GM23338 (cell line): ENCODE results near the gene SBF1. TPM values are rescaled to one million over a fixed set of nuclear protein-coding genes. Genes with fewer than 3 reads are reported as not detected.

Source experiments
- ATAC-seq: fragments of 200-7000 bp; cut with Tn5 transposase; 3 replicates; pipeline ENCODE4 v1.9.1; 2020
- DNase-seq: peaks from one replicate; pipeline ENCODE4 v3.0.0-alpha.2; 2015; ENCODE audit warnings: low spot score
- H2AFZ ChIP-seq: fragments of 200-600 bp; sonication (generic); 2 replicates; pipeline ENCODE4 v1.8.0; 2016; ENCODE audit warnings: antibody characterized with exemption, mild to moderate bottlenecking, moderate library complexity
- H3F3A ChIP-seq: fragments of 200-600 bp; sonication (generic); replicated peaks from 2 replicates; pipeline ENCODE4 v1.8.0; 2017; ENCODE audit warnings: antibody characterized with exemption, mixed run types, low read depth
- H3K27ac ChIP-seq: fragments of 200-600 bp; sonication (generic); 2 replicates; pipeline ENCODE4 v1.6.1; 2016; ENCODE audit warnings: low read depth
- H3K27me3 ChIP-seq: fragments of 200-600 bp; sonication (generic); 2 replicates; pipeline ENCODE4 v1.8.0; 2016; ENCODE audit warnings: mild to moderate bottlenecking, mixed run types, moderate library complexity; ENCODE audit not compliant: insufficient read depth
- H3K36me3 ChIP-seq: fragments of 200-600 bp; sonication (generic); 2 replicates; pipeline ENCODE4 v1.8.0; 2016; ENCODE audit warnings: mild to moderate bottlenecking; ENCODE audit not compliant: insufficient read depth
- H3K4me1 ChIP-seq: fragments of 200-600 bp; sonication (generic); 2 replicates; pipeline ENCODE4 v1.8.0; 2016; ENCODE audit warnings: mild to moderate bottlenecking, moderate library complexity; ENCODE audit not compliant: insufficient read depth
- H3K4me2 ChIP-seq: fragments of 200-600 bp; sonication (generic); 2 replicates; pipeline ENCODE4 v1.7.1; 2017; ENCODE audit warnings: mixed run types
- H3K4me3 ChIP-seq: fragments of 200-600 bp; sonication (generic); 2 replicates; pipeline ENCODE4 v1.6.1; 2016; ENCODE audit warnings: mixed run types
- H3K79me2 ChIP-seq: fragments of 200-600 bp; sonication (generic); replicated peaks from 2 replicates; pipeline ENCODE4 v1.8.0; 2017; ENCODE audit warnings: mild to moderate bottlenecking; ENCODE audit not compliant: insufficient read depth
- H3K9me2 ChIP-seq: fragments of 200-600 bp; sonication (generic); 2 replicates; pipeline ENCODE4 v1.8.0; 2017; ENCODE audit not compliant: insufficient read depth
- H4K20me1 ChIP-seq: fragments of 200-600 bp; sonication (generic); replicated peaks from 2 replicates; pipeline ENCODE4 v1.8.0; 2017; ENCODE audit warnings: mild to moderate bottlenecking; ENCODE audit not compliant: insufficient read depth
- H3K27ac Mint-ChIP-seq: 2 replicates; pipeline ENCODE4 v1.8.0; 2020; ENCODE audit warnings: inconsistent platforms, mild to moderate bottlenecking, moderate library complexity, mixed read lengths
- H3K27me3 Mint-ChIP-seq: 3 replicates; pipeline ENCODE4 v1.8.0; 2022; ENCODE audit warnings: low read depth, mild to moderate bottlenecking, moderate library complexity, mixed read lengths, inconsistent platforms; ENCODE audit not compliant: insufficient read depth, poor library complexity
- H3K36me3 Mint-ChIP-seq: 3 replicates; pipeline ENCODE4 v1.8.0; 2021; ENCODE audit warnings: low read depth, mild to moderate bottlenecking, inconsistent platforms, moderate library complexity, mixed read lengths
- H3K4me1 Mint-ChIP-seq: 3 replicates; pipeline ENCODE4 v1.8.0; 2020; ENCODE audit warnings: mild to moderate bottlenecking, inconsistent platforms, mixed read lengths
- H3K4me3 Mint-ChIP-seq: 3 replicates; pipeline ENCODE4 v1.8.0; 2021; ENCODE audit warnings: moderate library complexity, mild to moderate bottlenecking, inconsistent platforms, mixed read lengths
- H3K9me3 Mint-ChIP-seq: 3 replicates; pipeline ENCODE4 v1.8.0; 2020; ENCODE audit warnings: moderate library complexity, mild to moderate bottlenecking, inconsistent platforms, mixed read lengths
- CREB1 ChIP-seq: fragments of 250-450 bp; sonication (Bioruptor Pico); IDR thresholded peaks from 2 replicates; pipeline ENCODE4 v1.5.0; 2020; ENCODE audit warnings: low read depth, mild to moderate bottlenecking, moderate library complexity
- EZH2 ChIP-seq: fragments of 200-600 bp; sonication (generic); IDR thresholded peaks from one replicate; pipeline ENCODE4 v1.8.0; 2017; ENCODE audit warnings: antibody characterized with exemption, mild to moderate bottlenecking, low read depth; ENCODE audit not compliant: unreplicated experiment
- EZH2phosphoT487 ChIP-seq: fragments of 200-600 bp; sonication (generic); IDR thresholded peaks from one replicate; pipeline ENCODE4 v1.8.1; 2018; ENCODE audit warnings: antibody characterized with exemption; ENCODE audit not compliant: unreplicated experiment
- JUNB ChIP-seq: IDR thresholded peaks from one replicate; pipeline ENCODE4 v1.6.1; 2016; ENCODE audit warnings: antibody characterized with exemption; ENCODE audit not compliant: unreplicated experiment
- NANOG ChIP-seq: IDR thresholded peaks from 2 replicates; pipeline ENCODE4 v1.6.1; 2016; ENCODE audit warnings: antibody characterized with exemption, borderline replicate concordance
- POLR2AphosphoS5 ChIP-seq: IDR thresholded peaks from 2 replicates; pipeline ENCODE4 v1.6.1; 2016; ENCODE audit warnings: antibody characterized with exemption, low read depth
- STAT1 ChIP-seq: IDR thresholded peaks from one replicate; pipeline ENCODE4 v1.6.1; 2016; ENCODE audit warnings: antibody characterized with exemption; ENCODE audit not compliant: unreplicated experiment
- ZNF114 ChIP-seq: fragments of 250-450 bp; sonication (Bioruptor Pico); IDR thresholded peaks from 2 replicates; pipeline ENCODE4 v1.5.0; 2020; ENCODE audit warnings: mild to moderate bottlenecking, moderate library complexity
- polyA plus RNA-seq: library from polyadenylated mRNA; unstranded; fragments of >200 nt; fragmentation: Nextera tagmentation; extraction: Ambion mirVana; gene quantifications from 2 replicates; pipeline ENCODE4 v1.2.1, GENCODE V29; 2016
- total RNA-seq: library from RNA; depleted of rRNA; stranded (reverse); fragments of >200 nt; shearing (Covaris generic); gene quantifications from 2 replicates; pipeline ENCODE4 v1.2.3, GENCODE V29; 2014
- TF ChIP-seq, protein P1 (sequence below), 2 experiments: fragments of 200-600 bp in 1 of 2; sonication (generic) in 1 of 2; conservative IDR thresholded peaks; 2 replicates each; pipeline versions ENCODE4 v1.5.1 to v1.6.1; 2016 to 2017; ENCODE audit warnings: antibody characterized with exemption in 2 of 2, low read depth in 2 of 2, mild to moderate bottlenecking in 2 of 2, moderate library complexity in 1 of 2
- TF ChIP-seq, protein P2 (sequence below): IDR thresholded peaks from one replicate; pipeline ENCODE4 v1.6.1; 2018; ENCODE audit warnings: antibody characterized with exemption; ENCODE audit not compliant: unreplicated experiment

Gene SBF1
- total and polyA plus RNA-seq, 2 experiments from 2014 or later = 26.5 to 85.4 TPM

DNA sequence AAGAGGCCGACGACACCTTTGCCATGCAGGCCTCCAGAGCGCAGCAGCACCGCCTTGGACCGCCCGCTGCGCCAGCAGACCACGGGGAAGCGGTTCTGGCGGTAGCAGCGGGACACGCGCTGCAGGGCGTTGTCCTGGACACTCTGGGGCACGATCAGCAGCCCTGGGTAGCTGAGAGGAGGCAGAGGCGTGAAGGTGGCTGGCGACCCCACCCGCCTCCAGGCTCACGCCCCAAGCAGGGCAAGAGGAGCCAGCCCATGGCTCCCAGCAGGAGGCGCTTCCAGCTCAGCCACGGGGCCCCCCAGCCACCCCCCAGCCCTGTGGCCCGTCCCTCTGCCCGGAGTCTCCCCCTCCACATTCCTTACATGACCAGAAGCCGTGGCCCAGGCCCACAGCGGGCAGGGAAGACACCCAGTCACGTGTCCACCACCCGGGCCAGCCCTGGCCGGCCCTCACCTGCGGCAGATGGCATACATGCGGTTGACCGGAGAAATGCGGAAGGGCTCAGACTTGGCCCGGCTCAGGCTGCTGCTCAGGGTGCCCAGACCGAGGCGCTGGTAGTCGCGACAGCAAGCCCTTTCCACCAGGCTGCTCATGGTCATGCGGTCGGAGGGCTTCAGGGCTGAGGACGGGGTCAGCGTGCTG, 15.2 kb downstream of the SBF1 start:
- H3K27me3 ChIP-seq = no peaks in the 10 kb centered on the region
- Mint-ChIP-seq H3K4me3 (no peak overlapping the region), H3K36me3 (peaks cover 48% of the 10 kb centered on the region), H3K9me3 (no peaks in the 10 kb centered on the region), H3K27ac (no peak overlapping the region), H3K27me3 (peaks cover 10% of the 10 kb centered on the region), H3K4me1 (no peaks in the 10 kb centered on the region; the same call in 2 of the 3 replicates)
- H3F3A ChIP-seq = 0 out of 2 replicates have a peak, but pooled peaks cover 3% of the 10 kb centered on the region
- no peaks in the 10 kb centered on the region for H3K9me2 ChIP-seq
- no peaks in the 10 kb centered on the region for H3K36me3 ChIP-seq
- DNase-seq (no peak), ATAC-seq (no peak)
- no peak overlapping the region for H2AFZ ChIP-seq
- no peaks in the 10 kb centered on the region for H3K79me2 ChIP-seq
- H3K4me2 ChIP-seq = no peak overlapping the region
- no peak overlapping the region for H3K4me3 ChIP-seq
- H3K4me1 ChIP-seq = no peaks in the 10 kb centered on the region
- TF ChIP-seq, protein P1, sequence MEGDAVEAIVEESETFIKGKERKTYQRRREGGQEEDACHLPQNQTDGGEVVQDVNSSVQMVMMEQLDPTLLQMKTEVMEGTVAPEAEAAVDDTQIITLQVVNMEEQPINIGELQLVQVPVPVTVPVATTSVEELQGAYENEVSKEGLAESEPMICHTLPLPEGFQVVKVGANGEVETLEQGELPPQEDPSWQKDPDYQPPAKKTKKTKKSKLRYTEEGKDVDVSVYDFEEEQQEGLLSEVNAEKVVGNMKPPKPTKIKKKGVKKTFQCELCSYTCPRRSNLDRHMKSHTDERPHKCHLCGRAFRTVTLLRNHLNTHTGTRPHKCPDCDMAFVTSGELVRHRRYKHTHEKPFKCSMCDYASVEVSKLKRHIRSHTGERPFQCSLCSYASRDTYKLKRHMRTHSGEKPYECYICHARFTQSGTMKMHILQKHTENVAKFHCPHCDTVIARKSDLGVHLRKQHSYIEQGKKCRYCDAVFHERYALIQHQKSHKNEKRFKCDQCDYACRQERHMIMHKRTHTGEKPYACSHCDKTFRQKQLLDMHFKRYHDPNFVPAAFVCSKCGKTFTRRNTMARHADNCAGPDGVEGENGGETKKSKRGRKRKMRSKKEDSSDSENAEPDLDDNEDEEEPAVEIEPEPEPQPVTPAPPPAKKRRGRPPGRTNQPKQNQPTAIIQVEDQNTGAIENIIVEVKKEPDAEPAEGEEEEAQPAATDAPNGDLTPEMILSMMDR (conservative IDR thresholded peaks at IDR 0.05; ENCODE audit: low read depth in 2 of 2) = no peak
- no peak for TF ChIP-seq POLR2AphosphoS5
- no peak for TF ChIP-seq EZH2phosphoT487
- TF ChIP-seq EZH2 = no peak
- TF ChIP-seq STAT1 = no peak
- TF ChIP-seq NANOG = no peak
- TF ChIP-seq JUNB = no peak
- TF ChIP-seq, protein P2, sequence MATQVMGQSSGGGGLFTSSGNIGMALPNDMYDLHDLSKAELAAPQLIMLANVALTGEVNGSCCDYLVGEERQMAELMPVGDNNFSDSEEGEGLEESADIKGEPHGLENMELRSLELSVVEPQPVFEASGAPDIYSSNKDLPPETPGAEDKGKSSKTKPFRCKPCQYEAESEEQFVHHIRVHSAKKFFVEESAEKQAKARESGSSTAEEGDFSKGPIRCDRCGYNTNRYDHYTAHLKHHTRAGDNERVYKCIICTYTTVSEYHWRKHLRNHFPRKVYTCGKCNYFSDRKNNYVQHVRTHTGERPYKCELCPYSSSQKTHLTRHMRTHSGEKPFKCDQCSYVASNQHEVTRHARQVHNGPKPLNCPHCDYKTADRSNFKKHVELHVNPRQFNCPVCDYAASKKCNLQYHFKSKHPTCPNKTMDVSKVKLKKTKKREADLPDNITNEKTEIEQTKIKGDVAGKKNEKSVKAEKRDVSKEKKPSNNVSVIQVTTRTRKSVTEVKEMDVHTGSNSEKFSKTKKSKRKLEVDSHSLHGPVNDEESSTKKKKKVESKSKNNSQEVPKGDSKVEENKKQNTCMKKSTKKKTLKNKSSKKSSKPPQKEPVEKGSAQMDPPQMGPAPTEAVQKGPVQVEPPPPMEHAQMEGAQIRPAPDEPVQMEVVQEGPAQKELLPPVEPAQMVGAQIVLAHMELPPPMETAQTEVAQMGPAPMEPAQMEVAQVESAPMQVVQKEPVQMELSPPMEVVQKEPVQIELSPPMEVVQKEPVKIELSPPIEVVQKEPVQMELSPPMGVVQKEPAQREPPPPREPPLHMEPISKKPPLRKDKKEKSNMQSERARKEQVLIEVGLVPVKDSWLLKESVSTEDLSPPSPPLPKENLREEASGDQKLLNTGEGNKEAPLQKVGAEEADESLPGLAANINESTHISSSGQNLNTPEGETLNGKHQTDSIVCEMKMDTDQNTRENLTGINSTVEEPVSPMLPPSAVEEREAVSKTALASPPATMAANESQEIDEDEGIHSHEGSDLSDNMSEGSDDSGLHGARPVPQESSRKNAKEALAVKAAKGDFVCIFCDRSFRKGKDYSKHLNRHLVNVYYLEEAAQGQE = no peak
- TF ChIP-seq CREB1 (CRISPR knock-in tag) = no peak
- peaks cover 6% of the 10 kb centered on the region for H4K20me1 ChIP-seq
- H3K27ac ChIP-seq = no peak overlapping the region

DNA sequence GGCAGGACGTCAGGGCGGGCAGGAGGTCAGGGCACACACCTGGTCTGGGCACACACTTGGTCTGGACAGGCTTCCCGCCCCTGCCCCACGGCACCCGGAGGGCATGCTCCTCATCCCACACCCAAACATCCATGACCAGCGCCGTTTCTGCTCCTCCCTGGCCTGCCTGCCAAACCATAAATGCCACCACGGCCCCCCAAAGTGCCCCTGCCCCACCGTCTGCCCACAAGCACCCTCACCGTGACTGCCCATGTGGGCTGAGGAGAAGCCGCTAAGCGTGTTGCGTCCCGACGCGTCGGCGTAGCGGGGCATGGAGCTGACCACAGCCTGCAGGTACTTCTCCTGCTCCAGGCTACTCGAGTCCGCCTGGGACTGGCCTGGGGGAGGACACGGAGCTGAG, 15.8 kb downstream of the SBF1 start:
- Mint-ChIP-seq H3K27ac (no peak overlapping the region), H3K4me3 (no peak overlapping the region), H3K4me1 (no peaks in the 10 kb centered on the region; the same call in 2 of the 3 replicates), H3K9me3 (no peaks in the 10 kb centered on the region), H3K27me3 (peaks cover 10% of the 10 kb centered on the region), H3K36me3 (peaks cover 52% of the 10 kb centered on the region)
- H3K4me3 ChIP-seq = no peak overlapping the region
- ATAC-seq = no peak
- no peaks in the 10 kb centered on the region for H3K9me2 ChIP-seq
- DNase-seq = no peak
- H3F3A ChIP-seq = 0 out of 2 replicates have a peak, but pooled peaks cover 3% of the 10 kb centered on the region
- H3K4me1 ChIP-seq = no peaks in the 10 kb centered on the region
- H3K4me2 ChIP-seq = no peak overlapping the region
- peaks cover 6% of the 10 kb centered on the region for H4K20me1 ChIP-seq
- H3K27ac ChIP-seq = no peak overlapping the region
- no peaks in the 10 kb centered on the region for H3K36me3 ChIP-seq
- H3K27me3 ChIP-seq = no peaks in the 10 kb centered on the region
- no peaks in the 10 kb centered on the region for H3K79me2 ChIP-seq
- H2AFZ ChIP-seq = no peak overlapping the region
- no peak for TF ChIP-seq JUNB
- TF ChIP-seq, protein P1 (conservative IDR thresholded peaks at IDR 0.05; ENCODE audit: low read depth in 2 of 2) = no peak
- TF ChIP-seq ZNF114 (CRISPR knock-in tag) = no peak
- TF ChIP-seq CREB1 (CRISPR knock-in tag) = no peak
- no peak for TF ChIP-seq NANOG
- no peak for TF ChIP-seq EZH2phosphoT487
